Measurements from ENCODE around the gene CTNNA3.

CTNNA3 gene

GRCh38 chr10:66045859-66046258, 1650.1 kb downstream of the CTNNA3 start:
- no peak for DNase-seq (ENCODE audit: extremely low read depth in 1 of 2, low read depth in 1 of 2)

GRCh38 chr10:66041771-66042170, 1654.2 kb downstream of the CTNNA3 start:
- DNase-seq (ENCODE audit: extremely low read depth in 1 of 2, low read depth in 1 of 2) = no peak

- no peak for DNase-seq (ENCODE audit: extremely low read depth in 1 of 2, low read depth in 1 of 2)
Measured at GRCh38 chr10:66038623-66039022, 1657.4 kb downstream of the CTNNA3 start.

- DNase-seq (ENCODE audit: extremely low read depth in 1 of 2, low read depth in 1 of 2) = no peak
Measured at GRCh38 chr10:66026321-66026720, 1669.7 kb downstream of the CTNNA3 start.

- no peak for DNase-seq (ENCODE audit: extremely low read depth in 1 of 2, low read depth in 1 of 2)
Measured at GRCh38 chr10:66025186-66025585, 1670.8 kb downstream of the CTNNA3 start.

GRCh38 chr10:66021423-66021822, 1674.6 kb downstream of the CTNNA3 start:
- DNase-seq (ENCODE audit: extremely low read depth in 1 of 2, low read depth in 1 of 2) = no peak

- DNase-seq (ENCODE audit: extremely low read depth in 1 of 2, low read depth in 1 of 2) = no peak
Measured at GRCh38 chr10:66008221-66008620, 1687.8 kb downstream of the CTNNA3 start.

- DNase-seq (ENCODE audit: extremely low read depth in 1 of 2, low read depth in 1 of 2) = no peak
Measured at GRCh38 chr10:66006411-66006810, 1689.6 kb downstream of the CTNNA3 start.

- DNase-seq (ENCODE audit: extremely low read depth in 1 of 2, low read depth in 1 of 2) = no peak
Measured at GRCh38 chr10:65993451-65993850, 1702.5 kb downstream of the CTNNA3 start.

GRCh38 chr10:65968871-65969270, 1727.1 kb downstream of the CTNNA3 start:
- DNase-seq (ENCODE audit: extremely low read depth in 1 of 2, low read depth in 1 of 2) = no peak

- no peak for DNase-seq (ENCODE audit: extremely low read depth in 1 of 2, low read depth in 1 of 2)
Measured at GRCh38 chr10:65968437-65968836, 1727.6 kb downstream of the CTNNA3 start.

GRCh38 chr10:65964205-65964604, 1731.8 kb downstream of the CTNNA3 start:
- DNase-seq (ENCODE audit: extremely low read depth in 1 of 2, low read depth in 1 of 2) = no peak

- no peak for DNase-seq (ENCODE audit: extremely low read depth in 1 of 2, low read depth in 1 of 2)
Measured at GRCh38 chr10:65952086-65952485, 1743.9 kb downstream of the CTNNA3 start.

- DNase-seq (ENCODE audit: extremely low read depth in 1 of 2, low read depth in 1 of 2) = no peak
Measured at GRCh38 chr10:65950075-65950474, 1745.9 kb downstream of the CTNNA3 start.

- no peak for DNase-seq (ENCODE audit: extremely low read depth in 1 of 2, low read depth in 1 of 2)
Measured at GRCh38 chr10:65949526-65949925, 1746.5 kb downstream of the CTNNA3 start.

GRCh38 chr10:65945061-65945460, 1750.9 kb downstream of the CTNNA3 start:
- no peak for DNase-seq (ENCODE audit: extremely low read depth in 1 of 2, low read depth in 1 of 2)

GRCh38 chr10:65943451-65943850, 1752.5 kb downstream of the CTNNA3 start:
- DNase-seq (ENCODE audit: extremely low read depth in 1 of 2, low read depth in 1 of 2) = no peak

GRCh38 chr10:65940816-65941662, 1755.0 kb downstream of the CTNNA3 start:
- DNase-seq (ENCODE audit: extremely low read depth in 1 of 2, low read depth in 1 of 2) = no peak

GRCh38 chr10:65940105-65940504, 1755.9 kb downstream of the CTNNA3 start:
- DNase-seq (ENCODE audit: extremely low read depth in 1 of 2, low read depth in 1 of 2) = no peak

- no peak for DNase-seq (ENCODE audit: extremely low read depth in 1 of 2, low read depth in 1 of 2)
Measured at GRCh38 chr10:65931291-65932070, 1764.5 kb downstream of the CTNNA3 start.

- no peak for DNase-seq (ENCODE audit: extremely low read depth in 1 of 2, low read depth in 1 of 2)
Measured at GRCh38 chr10:65911151-65911835, 1784.7 kb downstream of the CTNNA3 start.

All from stimulated activated CD8-positive, alpha-beta memory T cell treated with anti-CD3 and anti-CD28 coated beads, Interleukin-7, amount 100 ng/mL, for 48 hours (primary cell).